SK-N-MC (cell line): Measurements from ENCODE around the gene MSL3B.

Experiments
- DNase-seq: peaks from one replicate; pipeline ENCODE4 v3.0.0-alpha.2; 2011; ENCODE audit warnings: low read depth, low spot score
- H3K27ac ChIP-seq: fragments of 200-600 bp; sonication (generic); 2 replicates; pipeline ENCODE4 v1.5.1; 2016; ENCODE audit warnings: mixed run types
- H3K36me3 ChIP-seq: fragments of 200-600 bp; sonication (generic); 2 replicates; pipeline ENCODE4 v1.6.1; 2017; ENCODE audit warnings: antibody characterized with exemption, low read length, mixed read lengths; ENCODE audit not compliant: insufficient read depth
- H3K4me3 ChIP-seq: fragments of 200-600 bp; sonication (generic); 2 replicates; pipeline ENCODE4 v1.5.1; 2016
- H3K9ac ChIP-seq: fragments of 200-600 bp; sonication (generic); 2 replicates; pipeline ENCODE4 v1.8.0; 2017; ENCODE audit warnings: mixed run types, mixed read lengths; ENCODE audit not compliant: insufficient read length
- H3K9me3 ChIP-seq: fragments of 200-600 bp; sonication (generic); 2 replicates; pipeline ENCODE4 v1.6.1; 2017; ENCODE audit warnings: low read depth, mild to moderate bottlenecking, antibody characterized with exemption, low read length, moderate library complexity, mixed read lengths
- EZH2 ChIP-seq: fragments of 200-600 bp; sonication (generic); IDR thresholded peaks from one replicate; pipeline ENCODE4 v1.6.1; 2017; ENCODE audit warnings: antibody characterized with exemption
- FOXP2 ChIP-seq: optimal IDR thresholded peaks from 2 replicates; pipeline ENCODE3; 2011; ENCODE audit warnings: mild to moderate bottlenecking, moderate library complexity; ENCODE audit not compliant: insufficient read depth; ENCODE audit errors: extremely low read length, control extremely low read depth
- POLR2AphosphoS5 ChIP-seq: IDR thresholded peaks from 2 replicates; pipeline ENCODE4 v1.6.1; 2012; ENCODE audit warnings: mild to moderate bottlenecking, low read depth, low read length, borderline replicate concordance

The MSL3B gene

DNA sequence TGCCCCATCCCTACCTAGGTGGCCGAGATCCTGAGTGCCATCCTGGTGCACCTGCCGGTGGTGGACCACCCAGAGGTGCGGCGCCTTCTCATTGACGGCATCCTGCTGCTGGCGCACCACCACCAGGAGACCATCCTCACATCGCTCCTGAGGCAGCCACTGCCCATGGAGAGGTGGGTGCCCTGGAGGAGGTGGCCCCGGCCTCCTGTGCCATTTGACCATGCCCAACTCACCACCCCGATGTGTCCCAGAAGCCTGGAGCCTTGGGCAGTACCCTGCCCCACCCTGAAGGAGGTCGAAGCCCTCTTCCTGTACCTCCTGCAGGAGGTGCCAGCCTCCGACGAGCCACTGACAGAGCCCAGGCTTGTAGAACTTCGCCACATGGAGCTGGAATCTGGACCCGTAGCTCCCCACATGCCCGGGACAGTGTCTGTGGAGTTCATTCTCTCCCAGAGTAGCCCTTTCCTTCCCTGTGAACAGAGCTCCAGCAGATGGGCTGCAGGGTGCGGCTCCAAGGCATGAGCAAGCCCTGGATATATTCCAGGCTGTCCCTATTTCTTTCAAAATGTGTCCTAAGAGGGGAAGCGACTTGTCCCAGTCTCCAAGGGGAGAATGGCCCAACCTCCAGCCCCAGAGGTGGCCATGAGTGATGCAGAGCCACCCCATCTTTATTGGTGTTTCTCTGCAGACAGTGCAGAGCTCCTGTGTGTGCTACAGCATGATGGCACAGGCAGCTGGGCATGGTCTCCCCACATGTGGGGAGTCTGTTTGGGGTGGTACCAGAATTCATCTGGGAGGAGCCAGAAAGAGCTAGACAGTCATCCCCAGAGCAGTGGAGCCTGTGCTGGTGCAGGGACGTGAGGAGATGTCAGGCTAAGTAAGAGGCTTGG is 48.1 kb downstream of the MSL3B start:
- Histone ChIP-seq H3K9ac (no peak overlapping the region), H3K4me3 (no peak overlapping the region), H3K36me3 (peaks cover 7% of the 10 kb centered on the region; the same call in 1 of the 2 replicates), H3K27ac (no peak overlapping the region), H3K9me3 (no peaks in the 10 kb centered on the region)
- DNase-seq, result no peak
- TF ChIP-seq FOXP2 (no peak), POLR2AphosphoS5 (no peak), EZH2 (no peak)

DNA sequence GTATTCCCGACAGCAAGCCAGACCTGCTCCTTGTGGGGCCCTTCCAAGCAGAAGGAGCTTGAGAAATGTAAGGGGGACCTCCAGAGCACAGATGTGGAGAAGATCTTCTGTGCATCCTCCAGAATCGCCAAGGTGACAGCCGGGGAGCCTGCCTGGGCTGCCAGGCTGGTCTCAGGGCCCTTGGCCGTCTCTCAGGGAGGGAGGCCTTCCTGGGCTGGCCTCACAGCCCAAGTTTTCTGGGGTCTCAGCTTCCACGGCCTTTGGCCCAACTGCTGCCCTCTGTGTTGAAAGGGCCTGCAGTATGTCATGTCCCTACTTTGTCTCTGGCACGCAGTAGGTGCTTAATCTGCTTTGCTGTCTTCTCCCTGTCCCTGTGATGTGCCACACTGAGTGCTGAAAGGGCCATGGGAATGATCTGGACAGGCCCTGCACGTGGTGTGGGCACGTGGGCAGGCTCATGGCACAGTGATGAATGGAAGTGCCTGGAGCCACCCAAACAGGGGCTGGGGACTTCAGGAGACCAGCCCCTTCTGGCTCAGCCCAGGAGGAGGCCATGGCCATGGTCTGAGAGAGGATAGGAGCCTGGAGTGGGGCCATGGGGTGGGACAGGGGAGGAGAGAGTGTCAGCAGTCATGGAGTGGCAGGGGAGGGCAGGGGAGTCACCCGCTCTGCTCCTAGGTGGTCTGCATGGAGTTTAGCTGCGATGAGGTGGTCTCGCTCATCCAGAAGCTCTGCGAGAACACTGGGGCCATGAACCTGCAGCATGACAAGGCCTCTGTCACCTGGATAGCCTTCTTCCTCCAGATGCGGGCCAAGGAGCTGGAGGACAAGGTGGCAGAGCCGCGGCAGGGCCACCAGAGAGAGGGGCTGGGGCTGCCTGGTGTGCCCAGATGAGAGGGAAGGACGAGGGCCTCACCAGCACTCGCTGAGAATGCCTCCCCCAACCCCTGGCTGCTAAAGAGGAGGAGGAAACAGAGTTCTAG is 49.3 kb downstream of the MSL3B start:
- TF ChIP-seq POLR2AphosphoS5 (no peak), FOXP2 (no peak), EZH2 (no peak)
- no peaks in the 10 kb centered on the region for H3K9me3 ChIP-seq
- no peak overlapping the region for H3K27ac ChIP-seq
- no peak overlapping the region for H3K9ac ChIP-seq
- peaks cover 11% of the 10 kb centered on the region; the same call in 1 of the 2 replicates for H3K36me3 ChIP-seq
- no peak for DNase-seq
- no peak overlapping the region for H3K4me3 ChIP-seq

DNA sequence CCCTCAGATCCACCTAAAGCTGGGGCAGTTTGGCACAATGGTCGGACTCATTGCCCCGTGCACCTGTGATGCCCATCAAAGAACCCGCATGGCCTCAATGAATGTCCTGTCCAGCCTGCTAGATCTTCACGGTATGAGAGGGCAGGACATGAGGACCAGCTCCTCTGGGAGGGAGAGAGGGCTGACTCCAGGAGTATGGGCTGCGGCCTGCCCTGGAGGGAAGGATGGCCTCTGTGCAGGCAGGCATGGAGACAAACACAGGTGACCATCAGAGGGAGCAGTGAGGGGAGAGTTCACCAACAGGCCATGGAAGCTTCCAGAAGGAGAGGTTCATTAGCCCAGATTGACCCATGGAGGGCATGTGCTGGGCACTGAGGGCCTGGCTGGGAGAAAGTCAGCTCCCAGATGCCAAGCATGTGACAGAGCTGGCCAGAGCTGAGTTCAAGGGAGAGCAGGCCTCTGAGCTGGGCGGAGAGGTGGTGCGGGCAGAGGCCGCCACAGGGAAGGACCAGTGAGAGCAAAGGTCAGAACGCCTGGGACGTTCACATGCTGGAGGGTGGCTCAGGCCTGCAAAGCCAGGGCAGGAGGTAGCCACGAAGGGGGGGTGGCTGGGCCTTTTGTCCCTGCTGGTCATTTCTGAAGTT is 50.1 kb downstream of the MSL3B start:
- Histone ChIP-seq H3K36me3 (peaks cover 11% of the 10 kb centered on the region; the same call in 1 of the 2 replicates), H3K4me3 (no peak overlapping the region), H3K9me3 (no peaks in the 10 kb centered on the region), H3K9ac (no peak overlapping the region), H3K27ac (no peak overlapping the region)
- no peak for DNase-seq
- TF ChIP-seq EZH2 (no peak), FOXP2 (no peak), POLR2AphosphoS5 (no peak)

DNA sequence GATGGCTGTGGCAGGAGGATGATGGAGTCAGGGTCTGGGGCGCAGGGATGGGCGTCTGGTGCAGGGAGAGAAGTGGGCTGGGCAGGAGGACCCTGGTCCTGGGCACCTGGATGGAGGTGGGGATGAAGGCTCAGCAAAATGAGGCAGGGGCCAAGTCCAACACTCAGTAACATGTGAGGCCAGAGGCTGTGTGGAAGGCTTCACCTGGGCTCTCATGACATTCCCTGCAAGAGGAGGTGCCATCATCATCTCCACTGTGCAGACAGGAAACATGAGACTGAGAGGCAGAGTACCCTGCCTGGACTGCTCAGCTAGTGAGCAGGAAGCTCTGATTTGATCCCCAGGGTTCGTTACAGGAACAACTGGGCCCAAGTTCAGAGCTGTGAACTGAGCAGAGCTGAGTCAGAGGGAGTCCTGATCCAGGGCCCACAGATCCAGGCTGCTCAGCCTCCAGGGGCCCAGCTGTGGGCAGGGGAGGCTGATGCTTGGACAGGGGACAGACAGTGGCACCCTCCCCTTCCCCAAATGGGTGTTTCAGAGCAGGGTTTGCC is 50.8 kb downstream of the MSL3B start:
- no peak overlapping the region for H3K27ac ChIP-seq
- no peak overlapping the region for H3K9ac ChIP-seq
- H3K9me3 ChIP-seq, result no peaks in the 10 kb centered on the region
- no peak overlapping the region for H3K4me3 ChIP-seq
- DNase-seq, result no peak
- peaks cover 11% of the 10 kb centered on the region; the same call in 1 of the 2 replicates for H3K36me3 ChIP-seq
- TF ChIP-seq EZH2 (no peak), FOXP2 (no peak), POLR2AphosphoS5 (no peak)

DNA sequence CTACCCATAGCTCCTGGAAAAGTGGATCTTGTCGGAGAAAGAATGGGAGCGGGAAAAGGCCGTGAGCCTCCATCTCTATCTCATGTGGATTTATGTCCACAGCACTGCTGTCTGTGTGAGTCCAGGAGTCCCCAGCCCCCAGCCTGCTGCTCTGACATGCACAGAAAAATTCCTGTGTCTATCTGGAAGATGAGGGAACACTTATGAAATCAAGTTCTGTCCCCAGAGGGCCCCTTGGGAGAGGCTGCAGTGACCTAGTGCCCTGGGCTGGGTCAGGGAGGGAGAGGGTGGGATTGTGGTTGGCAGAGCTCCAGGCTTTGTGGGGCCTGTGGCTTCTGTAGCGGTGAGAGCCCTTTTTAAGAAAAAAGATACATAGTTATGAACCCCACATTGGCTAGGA is 51.4 kb downstream of the MSL3B start:
- H3K27ac ChIP-seq, result no peak overlapping the region
- no peak overlapping the region for H3K9ac ChIP-seq
- H3K4me3 ChIP-seq, result no peak overlapping the region
- no peaks in the 10 kb centered on the region for H3K9me3 ChIP-seq
- no peak for DNase-seq
- TF ChIP-seq FOXP2 (no peak), POLR2AphosphoS5 (no peak), EZH2 (no peak)
- H3K36me3 ChIP-seq, result peaks cover 11% of the 10 kb centered on the region; the same call in 1 of the 2 replicates

DNA sequence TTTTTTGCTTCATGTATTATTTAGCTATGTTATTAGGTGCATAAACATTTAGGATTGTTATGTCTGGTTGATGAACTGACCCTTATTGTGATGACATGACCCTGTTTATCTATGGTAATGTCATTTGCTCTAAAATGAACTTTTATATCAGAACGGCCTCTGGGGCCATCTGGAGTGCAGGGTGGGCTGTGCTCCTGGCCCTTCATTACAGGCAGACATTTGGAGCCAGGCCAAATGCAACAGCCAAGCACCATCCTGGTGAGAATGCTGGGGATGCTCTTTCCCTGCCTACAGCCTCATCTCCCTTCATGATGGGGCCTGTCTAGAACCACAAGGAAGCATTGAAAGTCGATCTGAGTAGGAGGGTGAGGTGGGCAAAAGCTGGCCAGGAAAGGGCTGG is 51.9 kb downstream of the MSL3B start:
- Histone ChIP-seq H3K4me3 (no peak overlapping the region), H3K9me3 (no peaks in the 10 kb centered on the region), H3K9ac (no peak overlapping the region), H3K27ac (no peak overlapping the region), H3K36me3 (peaks cover 11% of the 10 kb centered on the region; the same call in 1 of the 2 replicates)
- TF ChIP-seq FOXP2, result no peak
- TF ChIP-seq POLR2AphosphoS5, result no peak
- no peak for TF ChIP-seq EZH2
- DNase-seq, result no peak

DNA sequence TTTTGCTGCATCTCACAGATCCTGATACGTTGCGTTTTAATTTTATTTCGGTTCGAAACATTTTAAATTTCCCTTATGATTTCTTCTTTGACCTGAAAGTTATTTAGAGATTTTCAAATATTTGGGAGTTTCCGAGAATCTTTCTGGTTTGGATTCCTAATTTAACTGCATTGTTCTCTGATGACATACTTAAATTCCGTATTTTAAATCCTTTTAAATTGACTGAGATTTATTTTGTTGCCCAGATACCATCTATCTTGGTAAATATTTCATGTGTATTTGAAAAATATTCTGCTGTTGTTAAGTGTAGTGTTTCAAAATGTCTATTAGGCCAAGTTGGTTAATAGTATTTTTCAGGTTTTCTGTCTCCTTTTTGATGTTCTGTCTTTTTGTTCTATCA is 52.3 kb downstream of the MSL3B start:
- no peak overlapping the region for H3K4me3 ChIP-seq
- TF ChIP-seq FOXP2 (no peak), EZH2 (no peak), POLR2AphosphoS5 (no peak)
- H3K36me3 ChIP-seq, result peaks cover 11% of the 10 kb centered on the region; the same call in 1 of the 2 replicates
- DNase-seq, result no peak
- H3K27ac ChIP-seq, result no peak overlapping the region
- no peaks in the 10 kb centered on the region for H3K9me3 ChIP-seq
- no peak overlapping the region for H3K9ac ChIP-seq
